Measurements from ENCODE around the gene AP4E1.

GRCh38 chr15:50871832-50872231 is 36.7 kb upstream of the AP4E1 start:
- TF ChIP-seq YY1 (IDR thresholded peaks at IDR 0.05; ENCODE audit: insufficient read depth, insufficient read length): no peak
- no peak for TF ChIP-seq SUZ12 (IDR thresholded peaks at IDR 0.05; ENCODE audit: extremely low read depth, insufficient read depth, insufficient read length)
- no peak for TF ChIP-seq ZNF274 (IDR thresholded peaks at IDR 0.05; ENCODE audit: low read depth, low read length)
